ENCODE data around the gene GPS1. TPM values are rescaled to one million over a fixed set of nuclear protein-coding genes. Genes with fewer than 3 reads are reported as not detected.

GPS1 gene
- total and polyA plus RNA-seq, 10 of the 15 experiments (the other 5 are each of a cell fraction or from before 2014, with no cell fraction given), result 2.2 to 146 (median 77.7) TPM

GRCh38 chr17:82047914-82048570 lies 3.7 kb upstream of the GPS1 start:
- no peak overlapping the region for H3K4me3 ChIP-seq
- BruUV-seq (replicated peaks), result no TSS peak
- H3K9ac ChIP-seq (ENCODE audit: control insufficient read depth, insufficient read depth, low read length), result no peak overlapping the region
- peaks cover 10% of the 10 kb centered on the region for H3K79me2 ChIP-seq (ENCODE audit: control insufficient read depth, insufficient read depth, low read length)
- ChIA-PET RAD21 (ENCODE audit: unreplicated experiment) (no interaction called here), POLR2A (interaction anchor here (1.0 kb wide), 1 partner anchor 10 kb away, joined by 3 read pairs; the partner anchor contains the start of gene DCXR), CTCF (no interaction called here), SMC1A (ENCODE audit: uncharacterized antibody, unreplicated experiment) (no interaction called here)
- no peaks in the 10 kb centered on the region for H3K27me3 ChIP-seq (replicated peaks in 1 of 2; ENCODE audit: control insufficient read depth in 2 of 2, insufficient read depth in 2 of 2, low read length in 1 of 2)
- H3K4me2 ChIP-seq (ENCODE audit: control insufficient read depth, insufficient read depth), result no peak overlapping the region
- in situ Hi-C loops (cut with MboI) (no loop called here), intact Hi-C loops (cut with micrococcal nuclease; ENCODE audit: unreplicated experiment) (no loop called here)
- ATAC-seq (no peak), DNase-seq (ENCODE audit: low read depth, low spot score) (no peak), FAIRE-seq (no peak)
- H3K9me3 ChIP-seq (replicated peaks; ENCODE audit: control insufficient read depth, insufficient read depth, low read length), result no peaks in the 10 kb centered on the region
- no peaks in the 10 kb centered on the region for H3K36me3 ChIP-seq (ENCODE audit: control insufficient read depth in 2 of 2, insufficient read depth in 2 of 2, low read length in 1 of 2)
- peaks cover under 1% of the 10 kb centered on the region for H3K4me1 ChIP-seq (ENCODE audit: control insufficient read depth, insufficient read depth, low read length)
- H4K20me1 ChIP-seq (ENCODE audit: control insufficient read depth, insufficient read depth), result no peaks in the 10 kb centered on the region
- no peak overlapping the region for H2AFZ ChIP-seq (ENCODE audit: control insufficient read depth, low read depth, low read length)
- WGBS (ENCODE audit: insufficient coverage, insufficient replicate concordance, low lambda C conversion rate, missing lambda C conversion rate), result 91% methylated on average over 24 of the region's 25 CpGs
- no peak overlapping the region for H3K27ac ChIP-seq (ENCODE audit: control insufficient read depth, insufficient read depth)
- no peak for TF ChIP-seq FOXM1 (IDR thresholded peaks at IDR 0.05; ENCODE audit: low read depth, low read length)
- no peak for TF ChIP-seq ZBTB40 (IDR thresholded peaks at IDR 0.05; ENCODE audit: borderline replicate concordance)
- no peak for TF ChIP-seq FOXK2 (IDR thresholded peaks at IDR 0.05)
- TF ChIP-seq RELB (IDR thresholded peaks at IDR 0.05; ENCODE audit: low read depth), result no peak
- TF ChIP-seq HCFC1 (IDR thresholded peaks at IDR 0.05; ENCODE audit: low read length), result no peak
- TF ChIP-seq USF1 (IDR thresholded peaks at IDR 0.05; ENCODE audit: borderline replicate concordance, extremely low read length, insufficient read depth, low read depth, low read length), result no peak
- no peak for TF ChIP-seq DPF2 (IDR thresholded peaks at IDR 0.05)
- TF ChIP-seq PAX5 (IDR thresholded peaks at IDR 0.05; ENCODE audit: borderline replicate concordance, low read depth, low read length), result no peak
- TF ChIP-seq ZBTB4 (CRISPR knock-in tag; IDR thresholded peaks at IDR 0.05), result no peak
- TF ChIP-seq NR2C2 (IDR thresholded peaks at IDR 0.05; ENCODE audit: borderline replicate concordance, control insufficient read depth, insufficient read length, low read depth), result no peak
- no peak for TF ChIP-seq PKNOX1 (IDR thresholded peaks at IDR 0.05)
- TF ChIP-seq BCL11A (IDR thresholded peaks at IDR 0.05; ENCODE audit: low read depth, low read length), result no peak
- TF ChIP-seq RAD21 (IDR thresholded peaks at IDR 0.05; ENCODE audit: insufficient read depth, low read depth, low read length), result no peak
